Stimulated activated naive CD8-positive, alpha-beta T cell treated with anti-CD3 and anti-CD28 coated beads, Interleukin-15, Interleukin-2, amounts not matched to agents 100 U/mL and 50 U/mL, for 24 hours (primary cell): ENCODE results near the gene BRD4.

Experiments used
- ATAC-seq: fragments of 150-1000 bp; cut with Tn5 transposase; one replicate; pipeline ENCODE4 v1.10.0; 2021
- DNase-seq: peaks from one replicate; pipeline ENCODE4 v3.0.0; 2021

The BRD4 gene

GRCh38 chr19:15313649-15314279 lies 18.6 kb downstream of the BRD4 start:
- ATAC-seq, result peak; percentile 56
- no peak for DNase-seq

GRCh38 chr19:15307169-15307568 lies 25.2 kb downstream of the BRD4 start:
- ATAC-seq, result no peak
- DNase-seq, result no peak

GRCh38 chr19:15305582-15306334 lies 26.6 kb downstream of the BRD4 start:
- DNase-seq (no peak), ATAC-seq (no peak)

GRCh38 chr19:15304140-15304705 lies 28.1 kb downstream of the BRD4 start:
- ATAC-seq, result peak; percentile 51
- DNase-seq, result peak; percentile 32

GRCh38 chr19:15303105-15303780 lies 29.1 kb downstream of the BRD4 start:
- ATAC-seq (no peak), DNase-seq (no peak)

GRCh38 chr19:15300533-15301197 lies 31.7 kb downstream of the BRD4 start:
- DNase-seq, result no peak
- peak; percentile 76 for ATAC-seq

- no peak for ATAC-seq
- DNase-seq, result no peak
These were observed 32.5 kb downstream of the BRD4 start for GRCh38 chr19:15299568-15300409.

- ATAC-seq (no peak), DNase-seq (no peak)
These were observed 33.3 kb downstream of the BRD4 start for GRCh38 chr19:15298847-15299567.

- DNase-seq, result no peak
- ATAC-seq, result peak; percentile 11
These were observed 34.7 kb downstream of the BRD4 start for GRCh38 chr19:15297416-15298224.

GRCh38 chr19:15296841-15297415 lies 35.4 kb downstream of the BRD4 start:
- no peak for ATAC-seq
- DNase-seq, result no peak

GRCh38 chr19:15296353-15296752 lies 36.0 kb downstream of the BRD4 start:
- DNase-seq (no peak), ATAC-seq (no peak)

- DNase-seq (no peak), ATAC-seq (peak; percentile 14)
These were observed 37.8 kb downstream of the BRD4 start for GRCh38 chr19:15294561-15294990.

GRCh38 chr19:15293781-15294491 lies 38.4 kb downstream of the BRD4 start:
- DNase-seq (no peak), ATAC-seq (no peak)

- ATAC-seq (no peak), DNase-seq (no peak)
These were observed 39.3 kb downstream of the BRD4 start for GRCh38 chr19:15292847-15293582.

GRCh38 chr19:15292140-15292539 lies 40.2 kb downstream of the BRD4 start:
- ATAC-seq, result no peak

GRCh38 chr19:15291548-15292021 lies 40.8 kb downstream of the BRD4 start:
- ATAC-seq (no peak), DNase-seq (no peak)

More at GRCh38 chr19:15292140-15292539, 40.2 kb downstream of the BRD4 start:
- no peak for DNase-seq

- DNase-seq (no peak), ATAC-seq (no peak)
These were observed 41.2 kb downstream of the BRD4 start for GRCh38 chr19:15291089-15291488.

- no peak for ATAC-seq
These were observed 42.2 kb downstream of the BRD4 start for GRCh38 chr19:15290166-15290565.

More at GRCh38 chr19:15290166-15290565, 42.2 kb downstream of the BRD4 start:
- DNase-seq, result no peak
